A549 (cell line): Measurements from ENCODE around the gene ARHGAP25.

ENCODE experiments used
- CTCF ChIP-seq: fragments of >200 bp; sonication (Bioruptor Twin); formaldehyde crosslinking; IDR thresholded peaks from 3 replicates; pipeline ENCODE4 v1.5.1; 2016
- HOXB5 ChIP-seq: fragments of 250-450 bp; sonication (Bioruptor Pico); IDR thresholded peaks from 2 replicates; pipeline ENCODE4 v1.5.0; 2020; ENCODE audit warnings: mild to moderate bottlenecking, moderate library complexity
- MAFK ChIP-seq: fragments of 450-650 bp; IDR thresholded peaks from 2 replicates; pipeline ENCODE4 v1.6.1; 2014; ENCODE audit not compliant: partially characterized antibody
- MAX ChIP-seq: IDR thresholded peaks from 2 replicates; pipeline ENCODE4 v1.6.1; 2012
- MAZ ChIP-seq: fragments of 150-350 bp; IDR thresholded peaks from 2 replicates; pipeline ENCODE4 v1.6.1; 2014; ENCODE audit warnings: antibody characterized with exemption, low read depth, low read length, borderline replicate concordance
- POLR2A ChIP-seq: IDR thresholded peaks from 2 replicates; pipeline ENCODE4 v1.6.1; 2012; ENCODE audit warnings: mild to moderate bottlenecking, low read length
- RAD21 ChIP-seq, 2 experiments: fragments of >200 bp in 1 of 2; sonication (Bioruptor Twin) in 1 of 2; formaldehyde crosslinking in 1 of 2; IDR thresholded peaks in 1 of 2; conservative IDR thresholded peaks in 1 of 2; 2 replicates in 1 of 2; 3 replicates in 1 of 2; pipeline ENCODE4 v1.6.1; 2012 to 2018; ENCODE audit warnings: inconsistent platforms in 1 of 2
- USF2 ChIP-seq: fragments of 450-650 bp; IDR thresholded peaks from 2 replicates; pipeline ENCODE4 v1.6.1; 2014; ENCODE audit warnings: antibody characterized with exemption
- ZC3H11A ChIP-seq: fragments of 450-650 bp; IDR thresholded peaks from 2 replicates; pipeline ENCODE4 v1.6.1; 2014; ENCODE audit warnings: antibody characterized with exemption, mild to moderate bottlenecking

GRCh38 chr2:68845043-68845442 lies 110.4 kb downstream of the ARHGAP25 start:
- no peak for TF ChIP-seq POLR2A
- TF ChIP-seq USF2 = no peak
- no peak for TF ChIP-seq CTCF
- no peak for TF ChIP-seq MAX
- TF ChIP-seq ZC3H11A = no peak
- TF ChIP-seq HOXB5 (CRISPR knock-in tag) = no peak
- TF ChIP-seq RAD21 (conservative IDR thresholded peaks at IDR 0.05 in 1 of 2, IDR thresholded peaks at IDR 0.05 in 1 of 2) = no peak
- TF ChIP-seq MAZ = no peak
- TF ChIP-seq MAFK = no peak
